Posterior cingulate gyrus (tissue), 11 donors: ENCODE data around the gene FRMD4A.

Source experiments
- DNase-seq, 10 donors: peaks; one replicate each; pipeline versions ENCODE4 v3.0.0 to v3.0.0-alpha.2; 2020 to 2021; ENCODE audit warnings: mixed read lengths in 3 of 10
- intact Hi-C: fragments of 100-400 bp; cut with DNase I; formaldehyde crosslinking; loops from one replicate; pipeline ENCODE4 v1.15.1; 2023

The FRMD4A gene

GRCh38 chr10:14195433-14195832 is 135.3 kb downstream of the FRMD4A start:
- no peak for DNase-seq
- intact Hi-C loops: loop anchor here (5.0 kb wide), 1 partner anchor 627 kb away; no protein-coding TSS in a partner anchor

- intact Hi-C loops: no loop called here
- DNase-seq: no peak
These were observed 138.0 kb downstream of the FRMD4A start for GRCh38 chr10:14192746-14193145.

- intact Hi-C loops: no loop called here
These were observed 138.9 kb downstream of the FRMD4A start for GRCh38 chr10:14191871-14192270.

GRCh38 chr10:14191407-14191806 is 139.3 kb downstream of the FRMD4A start:
- no peak for DNase-seq
- intact Hi-C loops: no loop called here

More at GRCh38 chr10:14191871-14192270, 138.9 kb downstream of the FRMD4A start:
- no peak for DNase-seq

GRCh38 chr10:14190702-14191101 is 140.0 kb downstream of the FRMD4A start:
- intact Hi-C loops: no loop called here
- DNase-seq: no peak

- intact Hi-C loops: no loop called here
- no peak for DNase-seq
These were observed 144.5 kb downstream of the FRMD4A start for GRCh38 chr10:14186245-14186644.

- intact Hi-C loops: no loop called here
- no peak for DNase-seq
These were observed 145.2 kb downstream of the FRMD4A start for GRCh38 chr10:14185316-14186045.

- intact Hi-C loops: no loop called here
- no peak for DNase-seq
These were observed 145.8 kb downstream of the FRMD4A start for GRCh38 chr10:14184841-14185315.

- DNase-seq: no peak
- intact Hi-C loops: no loop called here
These were observed 147.9 kb downstream of the FRMD4A start for GRCh38 chr10:14182781-14183180.

GRCh38 chr10:14181567-14181936 is 149.2 kb downstream of the FRMD4A start:
- DNase-seq: no peak
- intact Hi-C loops: no loop called here

GRCh38 chr10:14180911-14181566 is 149.7 kb downstream of the FRMD4A start:
- intact Hi-C loops: no loop called here
- DNase-seq: no peak

- no peak for DNase-seq
- intact Hi-C loops: no loop called here
These were observed 151.5 kb downstream of the FRMD4A start for GRCh38 chr10:14179251-14179650.

- DNase-seq: peak in 9 of 10 donors; percentile 26 to 91 (median 53)
- intact Hi-C loops: no loop called here
These were observed 156.8 kb downstream of the FRMD4A start for GRCh38 chr10:14173706-14174594.

GRCh38 chr10:14173391-14173705 is 157.4 kb downstream of the FRMD4A start:
- intact Hi-C loops: no loop called here
- no peak for DNase-seq

GRCh38 chr10:14172336-14172950 is 158.3 kb downstream of the FRMD4A start:
- intact Hi-C loops: no loop called here
- DNase-seq: no peak

GRCh38 chr10:14171336-14171735 is 159.4 kb downstream of the FRMD4A start:
- DNase-seq: no peak
- intact Hi-C loops: no loop called here

- DNase-seq: no peak
- intact Hi-C loops: no loop called here
These were observed 167.2 kb downstream of the FRMD4A start for GRCh38 chr10:14163377-14164086.

GRCh38 chr10:14162629-14163344 is 167.9 kb downstream of the FRMD4A start:
- no peak for DNase-seq
- intact Hi-C loops: no loop called here

GRCh38 chr10:14162061-14162460 is 168.7 kb downstream of the FRMD4A start:
- DNase-seq: no peak
- intact Hi-C loops: no loop called here
